Measurements from ENCODE around the gene THOC1.

THOC1 gene

GRCh38 chr18:306608-307255 lies 38.9 kb upstream of the THOC1 start:
- H3K9ac ChIP-seq (ENCODE audit: insufficient read length, low read depth), result no peak overlapping the region

DNA sequence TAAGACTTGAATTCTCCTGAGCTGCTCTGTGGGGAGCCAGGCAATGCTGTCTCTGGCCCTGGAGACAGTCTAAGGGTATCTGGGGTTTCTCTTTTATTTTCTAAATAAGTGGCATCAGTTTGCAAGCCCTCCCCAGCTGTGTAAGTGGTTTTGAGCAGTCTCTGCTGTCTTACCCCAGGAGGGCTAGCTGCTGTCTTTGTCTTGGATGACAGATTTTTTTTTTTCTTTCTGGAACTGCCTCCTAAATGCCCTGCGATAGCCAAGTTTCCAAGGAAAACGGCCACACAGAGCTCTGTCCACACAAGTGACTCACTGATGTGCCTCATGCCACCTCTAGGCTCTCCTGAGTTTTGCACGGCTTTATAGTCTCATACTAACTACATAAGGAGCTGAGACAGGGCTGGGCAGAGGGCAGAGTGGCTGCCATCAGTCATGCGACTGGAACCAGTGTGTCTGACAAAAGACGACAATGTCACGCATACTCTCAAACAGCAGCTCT lies 37.2 kb upstream of the THOC1 start:
- peak; percentile 52 for DNase-seq (ENCODE audit: low read depth, low spot score)
- Histone ChIP-seq H3K36me3 (ENCODE audit: insufficient read depth, insufficient read length, low read length) (no peaks in the 10 kb centered on the region), H3K9ac (ENCODE audit: insufficient read length, low read depth) (no peak overlapping the region)

More at GRCh38 chr18:306608-307255, 38.9 kb upstream of the THOC1 start:
- Histone ChIP-seq H3K4me3 (ENCODE audit: insufficient read length, low read depth) (no peak overlapping the region), H3K27me3 (ENCODE audit: insufficient read depth, insufficient read length) (no peaks in the 10 kb centered on the region), H3K36me3 (ENCODE audit: insufficient read depth, insufficient read length, low read length) (no peaks in the 10 kb centered on the region), H3K9me3 (ENCODE audit: insufficient read depth, low read length) (no peaks in the 10 kb centered on the region), H3K4me1 (ENCODE audit: insufficient read depth, insufficient read length) (peaks cover 4% of the 10 kb centered on the region)
- no peak for TF ChIP-seq ZNF274 (IDR thresholded peaks at IDR 0.05; ENCODE audit: low read depth, low read length)
- TF ChIP-seq SUZ12 (IDR thresholded peaks at IDR 0.05; ENCODE audit: extremely low read depth, insufficient read depth, insufficient read length), result no peak
- TF ChIP-seq YY1 (IDR thresholded peaks at IDR 0.05; ENCODE audit: insufficient read depth, insufficient read length), result no peak
- DNase-seq (ENCODE audit: low read depth, low spot score), result no peak

DNA sequence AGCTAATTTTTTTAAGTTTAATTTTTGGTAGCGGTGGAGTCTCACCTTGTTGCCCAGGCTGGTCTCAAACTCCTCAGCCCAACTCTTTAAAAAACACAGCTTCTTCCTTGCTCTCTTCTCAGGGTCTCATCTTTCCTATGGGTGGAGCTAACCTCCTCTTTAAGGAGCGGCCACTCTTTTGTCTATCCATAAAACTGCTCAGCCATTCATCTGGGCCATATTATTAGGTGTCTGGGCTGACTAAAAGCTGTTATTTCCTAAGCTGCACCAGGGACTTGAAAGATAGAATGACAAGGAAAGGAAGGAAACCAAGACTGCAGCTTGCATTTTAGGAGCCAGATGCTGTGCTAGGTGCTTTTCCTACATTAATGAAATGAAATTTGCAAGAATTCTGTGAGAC lies 35.8 kb upstream of the THOC1 start:
- TF ChIP-seq ZNF274 (IDR thresholded peaks at IDR 0.05; ENCODE audit: low read depth, low read length), result no peak
- TF ChIP-seq SUZ12 (IDR thresholded peaks at IDR 0.05; ENCODE audit: extremely low read depth, insufficient read depth, insufficient read length), result no peak
- no peak for TF ChIP-seq YY1 (IDR thresholded peaks at IDR 0.05; ENCODE audit: insufficient read depth, insufficient read length)
- Histone ChIP-seq H3K9me3 (ENCODE audit: insufficient read depth, low read length) (peaks cover 7% of the 10 kb centered on the region; the same call in 1 of the 2 replicates), H3K27me3 (ENCODE audit: insufficient read depth, insufficient read length) (no peaks in the 10 kb centered on the region), H3K9ac (ENCODE audit: insufficient read length, low read depth) (no peak overlapping the region), H3K4me1 (ENCODE audit: insufficient read depth, insufficient read length) (peaks cover 4% of the 10 kb centered on the region), H3K4me3 (ENCODE audit: insufficient read length, low read depth) (no peak overlapping the region), H3K36me3 (ENCODE audit: insufficient read depth, insufficient read length, low read length) (no peaks in the 10 kb centered on the region)
- no peak for DNase-seq (ENCODE audit: low read depth, low spot score)

More for the DNA sequence above, 37.2 kb upstream of the THOC1 start:
- Histone ChIP-seq H3K4me3 (ENCODE audit: insufficient read length, low read depth) (no peak overlapping the region), H3K4me1 (ENCODE audit: insufficient read depth, insufficient read length) (peaks cover 4% of the 10 kb centered on the region), H3K9me3 (ENCODE audit: insufficient read depth, low read length) (peaks cover 7% of the 10 kb centered on the region; the same call in 1 of the 2 replicates), H3K27me3 (ENCODE audit: insufficient read depth, insufficient read length) (no peaks in the 10 kb centered on the region)
- no peak for TF ChIP-seq ZNF274 (IDR thresholded peaks at IDR 0.05; ENCODE audit: low read depth, low read length)
- no peak for TF ChIP-seq YY1 (IDR thresholded peaks at IDR 0.05; ENCODE audit: insufficient read depth, insufficient read length)
- no peak for TF ChIP-seq SUZ12 (IDR thresholded peaks at IDR 0.05; ENCODE audit: extremely low read depth, insufficient read depth, insufficient read length)

DNA sequence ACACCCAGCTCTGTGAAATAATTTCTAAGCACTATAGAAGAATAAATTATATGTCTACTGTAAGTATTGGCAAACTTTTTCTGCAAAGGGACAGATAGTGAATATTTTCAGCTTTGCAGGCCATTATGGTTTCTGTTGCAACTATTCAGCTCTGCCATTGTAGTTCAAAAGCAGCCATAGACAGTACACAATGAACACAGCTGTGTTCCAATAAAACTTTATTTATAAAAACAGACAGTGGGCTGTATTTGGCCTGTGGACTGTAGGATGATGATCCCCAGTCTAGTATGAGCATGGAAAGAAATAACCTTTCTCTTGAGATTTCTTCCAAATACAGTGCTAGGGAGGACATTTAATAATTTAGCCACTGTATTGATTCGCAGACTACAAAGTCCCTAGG lies 35.2 kb upstream of the THOC1 start:
- Histone ChIP-seq H3K9me3 (ENCODE audit: insufficient read depth, low read length) (peaks cover 7% of the 10 kb centered on the region; the same call in 1 of the 2 replicates), H3K27me3 (ENCODE audit: insufficient read depth, insufficient read length) (no peaks in the 10 kb centered on the region)
- TF ChIP-seq SUZ12 (IDR thresholded peaks at IDR 0.05; ENCODE audit: extremely low read depth, insufficient read depth, insufficient read length), result no peak
- no peak for TF ChIP-seq YY1 (IDR thresholded peaks at IDR 0.05; ENCODE audit: insufficient read depth, insufficient read length)
- TF ChIP-seq ZNF274 (IDR thresholded peaks at IDR 0.05; ENCODE audit: low read depth, low read length), result no peak

GRCh38 chr18:302097-302496 lies 34.2 kb upstream of the THOC1 start:
- H3K9me3 ChIP-seq (ENCODE audit: insufficient read depth, low read length), result peaks cover 7% of the 10 kb centered on the region; the same call in 1 of the 2 replicates
- TF ChIP-seq ZNF274 (IDR thresholded peaks at IDR 0.05; ENCODE audit: low read depth, low read length) (no peak), YY1 (IDR thresholded peaks at IDR 0.05; ENCODE audit: insufficient read depth, insufficient read length) (no peak), SUZ12 (IDR thresholded peaks at IDR 0.05; ENCODE audit: extremely low read depth, insufficient read depth, insufficient read length) (no peak)

More for the DNA sequence above, 35.2 kb upstream of the THOC1 start:
- Histone ChIP-seq H3K9ac (ENCODE audit: insufficient read length, low read depth) (no peak overlapping the region), H3K36me3 (ENCODE audit: insufficient read depth, insufficient read length, low read length) (no peaks in the 10 kb centered on the region), H3K4me3 (ENCODE audit: insufficient read length, low read depth) (no peak overlapping the region), H3K4me1 (ENCODE audit: insufficient read depth, insufficient read length) (peaks cover 4% of the 10 kb centered on the region)
- DNase-seq (ENCODE audit: low read depth, low spot score), result no peak

DNA sequence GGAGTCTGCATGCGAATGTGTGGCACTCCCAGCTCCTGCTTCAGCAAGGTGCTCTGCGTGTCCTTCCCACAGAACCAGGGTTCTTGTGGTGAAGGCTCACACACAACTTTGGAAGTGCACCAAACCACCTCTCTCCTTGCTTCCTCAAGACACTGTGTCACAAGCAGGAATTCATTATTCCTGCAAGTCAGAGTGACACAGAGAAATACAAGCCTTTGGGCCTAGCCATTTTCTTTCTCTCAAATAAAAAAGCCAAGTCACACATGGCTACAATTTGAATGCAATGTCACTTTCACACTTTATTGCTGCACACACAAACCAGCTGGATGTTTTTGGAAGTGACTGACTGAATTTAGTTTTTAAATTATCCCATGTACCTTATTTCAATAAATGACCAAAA lies 30.1 kb upstream of the THOC1 start:
- Histone ChIP-seq H3K36me3 (ENCODE audit: insufficient read depth, insufficient read length, low read length) (no peaks in the 10 kb centered on the region), H3K27me3 (ENCODE audit: insufficient read depth, insufficient read length) (no peaks in the 10 kb centered on the region), H3K4me1 (ENCODE audit: insufficient read depth, insufficient read length) (no peaks in the 10 kb centered on the region), H3K9ac (ENCODE audit: insufficient read length, low read depth) (no peak overlapping the region), H3K4me3 (ENCODE audit: insufficient read length, low read depth) (no peak overlapping the region), H3K9me3 (ENCODE audit: insufficient read depth, low read length) (peaks cover 7% of the 10 kb centered on the region; the same call in 1 of the 2 replicates)
- DNase-seq (ENCODE audit: low read depth, low spot score), result no peak
- no peak for TF ChIP-seq YY1 (IDR thresholded peaks at IDR 0.05; ENCODE audit: insufficient read depth, insufficient read length)
- TF ChIP-seq ZNF274 (IDR thresholded peaks at IDR 0.05; ENCODE audit: low read depth, low read length), result no peak
- TF ChIP-seq SUZ12 (IDR thresholded peaks at IDR 0.05; ENCODE audit: extremely low read depth, insufficient read depth, insufficient read length), result no peak

More at GRCh38 chr18:302097-302496, 34.2 kb upstream of the THOC1 start:
- no peaks in the 10 kb centered on the region for H3K36me3 ChIP-seq (ENCODE audit: insufficient read depth, insufficient read length, low read length)
- no peak overlapping the region for H3K4me3 ChIP-seq (ENCODE audit: insufficient read length, low read depth)
- no peak for DNase-seq (ENCODE audit: low read depth, low spot score)
- no peak overlapping the region for H3K9ac ChIP-seq (ENCODE audit: insufficient read length, low read depth)
- peaks cover 4% of the 10 kb centered on the region for H3K4me1 ChIP-seq (ENCODE audit: insufficient read depth, insufficient read length)
- H3K27me3 ChIP-seq (ENCODE audit: insufficient read depth, insufficient read length), result no peaks in the 10 kb centered on the region

DNA sequence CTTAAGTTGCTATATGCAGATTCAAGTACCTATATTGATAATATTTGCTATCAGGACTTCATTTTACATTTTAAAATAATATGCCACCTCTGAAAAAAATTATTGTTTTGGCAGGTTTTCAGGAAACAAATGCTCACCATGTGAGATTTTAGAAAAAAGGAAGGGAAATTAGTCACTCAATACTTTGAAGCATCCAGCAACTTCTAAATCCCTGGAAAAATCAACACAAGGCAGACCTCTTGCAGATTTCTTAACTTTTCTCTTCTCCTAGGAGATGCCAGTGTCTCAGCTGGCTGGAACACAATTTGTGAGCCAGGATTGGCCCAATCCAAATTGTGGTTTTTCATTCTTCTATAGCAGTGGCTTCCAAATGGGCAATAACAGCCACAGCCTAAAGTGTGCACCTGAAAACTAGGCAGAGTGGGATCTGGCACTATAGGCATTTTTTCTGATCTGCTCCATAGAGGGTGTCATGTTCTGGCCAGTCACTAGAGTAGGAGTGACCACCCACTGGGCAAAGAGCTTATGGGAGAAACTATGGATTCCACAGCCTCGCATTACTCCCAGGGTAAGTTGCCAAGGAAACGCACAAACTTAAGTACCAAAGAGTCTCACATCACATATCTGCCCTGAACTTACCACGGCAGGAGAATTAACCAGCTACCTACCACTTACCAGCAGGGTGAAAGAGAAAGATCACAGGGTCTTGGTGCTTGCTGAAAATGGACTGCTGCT lies 28.1 kb upstream of the THOC1 start:
- TF ChIP-seq YY1 (IDR thresholded peaks at IDR 0.05; ENCODE audit: insufficient read depth, insufficient read length) (no peak), SUZ12 (IDR thresholded peaks at IDR 0.05; ENCODE audit: extremely low read depth, insufficient read depth, insufficient read length) (no peak), ZNF274 (IDR thresholded peaks at IDR 0.05; ENCODE audit: low read depth, low read length) (no peak)

More for the DNA sequence above, 28.1 kb upstream of the THOC1 start:
- no peaks in the 10 kb centered on the region for H3K36me3 ChIP-seq (ENCODE audit: insufficient read depth, insufficient read length, low read length)
- H3K9me3 ChIP-seq (ENCODE audit: insufficient read depth, low read length), result peaks cover 7% of the 10 kb centered on the region; the same call in 1 of the 2 replicates
- no peak overlapping the region for H3K4me3 ChIP-seq (ENCODE audit: insufficient read length, low read depth)
- H3K4me1 ChIP-seq (ENCODE audit: insufficient read depth, insufficient read length), result no peaks in the 10 kb centered on the region
- no peak for DNase-seq (ENCODE audit: low read depth, low spot score)
- H3K9ac ChIP-seq (ENCODE audit: insufficient read length, low read depth), result no peak overlapping the region
- H3K27me3 ChIP-seq (ENCODE audit: insufficient read depth, insufficient read length), result no peaks in the 10 kb centered on the region
